ENCODE measurements around the gene DERL2. TPM values are rescaled to one million over a fixed set of nuclear protein-coding genes. Genes with fewer than 3 reads are reported as not detected.

Gene DERL2
- total and polyA plus RNA-seq, 9 of the 15 experiments (the other 6 are each of a cell fraction or from before 2014, with no cell fraction given) = 11.5 to 105 (median 30.7) TPM

DNA sequence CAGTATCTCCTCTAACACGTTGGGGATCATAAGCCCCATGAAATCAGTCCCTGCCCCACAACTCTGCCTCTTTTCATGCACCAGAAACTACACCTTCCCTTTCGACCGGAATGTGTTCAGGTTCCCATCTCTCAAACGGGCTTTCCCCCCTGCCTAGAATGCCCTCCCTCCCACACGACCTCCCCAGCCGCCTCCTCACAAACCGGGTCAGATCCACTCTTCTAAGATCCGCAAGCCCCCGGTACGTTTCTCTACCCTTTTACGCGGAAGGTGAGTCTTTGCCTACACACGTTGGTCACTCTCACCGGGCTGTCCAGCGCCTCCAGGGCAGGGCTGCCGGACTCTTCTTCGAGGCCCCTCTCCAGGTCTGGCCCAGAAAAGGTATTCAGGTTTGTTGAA, 17.9 kb downstream of the DERL2 start:
- WGBS (ENCODE audit: insufficient coverage, low coverage, missing lambda C conversion rate) = under 1% methylated on average over 17 of the region's 17 CpGs
- H3K36me3 ChIP-seq (ENCODE audit: control insufficient read depth, insufficient read depth, low read length) = peaks cover 30% of the 10 kb centered on the region; the same call in 1 of the 3 replicates
- intact Hi-C loops (cut with micrococcal nuclease) (no loop called here), in situ Hi-C loops (cut with MboI) (no loop called here)
- H2AFZ ChIP-seq (ENCODE audit: low read depth, low read length) = peak overlapping the region; percentile 91
- H3K9me3 ChIP-seq (replicated peaks; ENCODE audit: control insufficient read depth, insufficient read depth, low read depth, low read length) = no peaks in the 10 kb centered on the region
- 0 out of 2 replicates have a peak, but pooled peaks cover 2% of the 10 kb centered on the region for H4K20me1 ChIP-seq (replicated peaks; ENCODE audit: control insufficient read depth, insufficient read depth, low read length)
- peak overlapping the region; percentile 83 to 94 for H3K9ac ChIP-seq (ENCODE audit: insufficient read depth in 1 of 2, low read depth in 2 of 2, low read length in 2 of 2)
- POLR2A ChIA-PET = interaction anchor here (1.1 to 2.3 kb wide), 3 partner anchors 18 to 968 kb away, joined by 3 to 15 read pairs (median 4); partner anchors contain the start of genes DERL2, MIS12 and NUP88
- FAIRE-seq = no peak
- peak; percentile 56 for ATAC-seq
- CTCF ChIA-PET (ENCODE audit: low intra/inter-chr PET ratio) = no interaction called here
- H3K27ac ChIP-seq (ENCODE audit: extremely low read depth, low read depth, low read length) = peak overlapping the region; percentile 70
- BruUV-seq (replicated peaks) = TSS peak; percentile 36
- DNase-seq (ENCODE audit: extremely low read depth in 1 of 4, low spot score in 3 of 4) = peak in 3 of 4 experiments; percentile 11 to 19 (median 11)
- peak overlapping the region; percentile 97 for H3K4me3 ChIP-seq
- H3K4me2 ChIP-seq (ENCODE audit: insufficient read depth, low read length) = peak overlapping the region; percentile 93
- H3K4me1 ChIP-seq (replicated peaks in 1 of 2; ENCODE audit: control insufficient read depth in 2 of 2, insufficient read depth in 2 of 2, low read length in 2 of 2) = peaks cover 4 to 6% of the 10 kb centered on the region in 2 experiments; a peak in 4 of 5 replicates
- H3K27me3 ChIP-seq (ENCODE audit: control insufficient read depth in 2 of 2, insufficient read depth in 2 of 2, low read length in 2 of 2) = no peaks in the 10 kb centered on the region
- H3K79me2 ChIP-seq (ENCODE audit: control insufficient read depth, insufficient read depth, low read length) = peaks cover 58% of the 10 kb centered on the region
- TF ChIP-seq RB1 (IDR thresholded peaks at IDR 0.05; ENCODE audit: low read depth) = no peak
- no peak for TF ChIP-seq ZNF263 (CRISPR knock-in tag; IDR thresholded peaks at IDR 0.05; ENCODE audit: borderline replicate concordance)
- TF ChIP-seq RAD51 (IDR thresholded peaks at IDR 0.05; ENCODE audit: borderline replicate concordance, low read depth) = no peak
- no peak for TF ChIP-seq IRF2 (CRISPR knock-in tag; IDR thresholded peaks at IDR 0.05)
- no peaks in the 10 kb centered on the region for H3K9me1 ChIP-seq (ENCODE audit: control insufficient read depth, insufficient read depth, low read length)

DNA sequence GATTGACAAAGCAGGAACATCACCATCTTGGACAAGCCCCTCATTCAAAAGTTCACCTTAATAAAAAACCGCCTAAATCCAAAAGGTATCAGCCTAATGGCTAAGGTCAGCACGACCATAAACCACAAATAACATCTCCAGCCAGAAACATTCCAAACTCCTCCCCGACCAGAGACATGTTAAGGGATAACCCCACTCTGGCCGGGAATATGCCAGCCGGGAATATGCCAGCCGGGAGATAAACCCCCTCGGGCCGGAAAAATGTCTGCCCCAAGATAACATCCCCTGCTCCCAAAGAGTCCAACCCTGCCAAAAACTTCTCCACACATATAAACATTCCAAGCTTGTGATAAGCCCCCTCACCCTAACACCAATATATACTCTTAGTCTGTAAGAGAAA, 18.6 kb downstream of the DERL2 start:
- POLR2A ChIA-PET = interaction anchor here (1.1 to 2.3 kb wide), 2 partner anchors 18 to 969 kb away, joined by 3 to 15 read pairs; partner anchors contain the start of genes DERL2 and MIS12
- Histone ChIP-seq H3K27me3 (ENCODE audit: control insufficient read depth in 2 of 2, insufficient read depth in 2 of 2, low read length in 2 of 2) (no peaks in the 10 kb centered on the region), H3K4me1 (replicated peaks in 1 of 2; ENCODE audit: control insufficient read depth in 2 of 2, insufficient read depth in 2 of 2, low read length in 2 of 2) (peaks cover 4 to 6% of the 10 kb centered on the region in 2 experiments; a peak in 4 of 5 replicates), H3K9me1 (ENCODE audit: control insufficient read depth, insufficient read depth, low read length) (no peaks in the 10 kb centered on the region), H3K36me3 (ENCODE audit: control insufficient read depth, insufficient read depth, low read length) (peaks cover 32% of the 10 kb centered on the region; the same call in 2 of the 3 replicates), H3K27ac (ENCODE audit: extremely low read depth, low read depth, low read length) (no peak overlapping the region; the same call in 2 of the 3 replicates), H3K79me2 (ENCODE audit: control insufficient read depth, insufficient read depth, low read length) (peaks cover 63% of the 10 kb centered on the region), H3K9ac (ENCODE audit: insufficient read depth in 1 of 2, low read depth in 2 of 2, low read length in 2 of 2) (peak overlapping the region; percentile 83 to 94; a peak in 3 of 4 replicates), H3K4me3 (peak overlapping the region; percentile 97), H3K9me3 (replicated peaks; ENCODE audit: control insufficient read depth, insufficient read depth, low read depth, low read length) (no peaks in the 10 kb centered on the region), H2AFZ (ENCODE audit: low read depth, low read length) (no peak overlapping the region), H3K4me2 (ENCODE audit: insufficient read depth, low read length) (peak overlapping the region; percentile 93), H4K20me1 (replicated peaks; ENCODE audit: control insufficient read depth, insufficient read depth, low read length) (0 out of 2 replicates have a peak, but pooled peaks cover 2% of the 10 kb centered on the region)
- WGBS (ENCODE audit: insufficient coverage, low coverage, missing lambda C conversion rate) = 3% methylated on average over 7 of the region's 8 CpGs
- ATAC-seq (no peak), FAIRE-seq (no peak), DNase-seq (ENCODE audit: extremely low read depth in 1 of 4, low spot score in 3 of 4) (no peak)
- CTCF ChIA-PET (ENCODE audit: low intra/inter-chr PET ratio) = no interaction called here
- no peak for TF ChIP-seq CSDE1 (IDR thresholded peaks at IDR 0.05)
- TF ChIP-seq ZNF232 (CRISPR knock-in tag; IDR thresholded peaks at IDR 0.05) = no peak
- no peak for TF ChIP-seq ZBTB1 (CRISPR knock-in tag; IDR thresholded peaks at IDR 0.05; ENCODE audit: borderline replicate concordance, low read depth)
- no peak for TF ChIP-seq NFATC3 (IDR thresholded peaks at IDR 0.05)
- TF ChIP-seq HEY1 (CRISPR knock-in tag; IDR thresholded peaks at IDR 0.05; ENCODE audit: borderline replicate concordance) = no peak
- no peak for TF ChIP-seq CCAR2 (IDR thresholded peaks at IDR 0.05; ENCODE audit: low read depth, low read length)
- TF ChIP-seq HNRNPK (IDR thresholded peaks at IDR 0.05; ENCODE audit: low read depth, low read length, poor library complexity, severe bottlenecking) = no peak
- TF ChIP-seq, protein P1, sequence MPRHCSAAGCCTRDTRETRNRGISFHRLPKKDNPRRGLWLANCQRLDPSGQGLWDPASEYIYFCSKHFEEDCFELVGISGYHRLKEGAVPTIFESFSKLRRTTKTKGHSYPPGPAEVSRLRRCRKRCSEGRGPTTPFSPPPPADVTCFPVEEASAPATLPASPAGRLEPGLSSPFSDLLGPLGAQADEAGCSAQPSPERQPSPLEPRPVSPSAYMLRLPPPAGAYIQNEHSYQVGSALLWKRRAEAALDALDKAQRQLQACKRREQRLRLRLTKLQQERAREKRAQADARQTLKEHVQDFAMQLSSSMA (CRISPR knock-in tag; IDR thresholded peaks at IDR 0.05) = no peak
- in situ Hi-C loops (cut with MboI) = no loop called here
- intact Hi-C loops (cut with micrococcal nuclease) = no loop called here
- no TSS peak for BruUV-seq (replicated peaks)
